ENCODE data around the gene BTAF1. TPM values are rescaled to one million over a fixed set of nuclear protein-coding genes. Genes with fewer than 3 reads are reported as not detected.

BTAF1 gene
- total RNA-seq, 1 experiment from 2014 or later = 42.5 TPM

DNA sequence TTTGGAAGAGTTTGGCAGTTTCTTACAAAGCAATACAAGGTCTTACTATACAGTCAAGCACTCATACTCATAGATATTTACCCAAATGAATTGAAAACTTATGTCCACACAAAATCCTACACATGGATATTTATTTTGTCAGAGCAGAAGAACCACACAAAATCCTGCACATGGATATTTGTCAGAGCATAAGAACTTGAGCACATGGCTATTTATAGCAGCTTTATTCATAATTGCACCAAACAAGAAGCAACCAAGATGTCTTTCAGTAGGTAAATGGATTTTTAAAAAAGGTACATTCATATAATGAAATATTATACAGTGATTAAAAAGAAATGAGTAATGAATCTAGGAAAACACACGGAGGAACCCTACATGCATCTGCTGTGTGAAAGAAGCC is 115.4 kb downstream of the BTAF1 start:
- POLR2A ChIA-PET = no interaction called here

DNA sequence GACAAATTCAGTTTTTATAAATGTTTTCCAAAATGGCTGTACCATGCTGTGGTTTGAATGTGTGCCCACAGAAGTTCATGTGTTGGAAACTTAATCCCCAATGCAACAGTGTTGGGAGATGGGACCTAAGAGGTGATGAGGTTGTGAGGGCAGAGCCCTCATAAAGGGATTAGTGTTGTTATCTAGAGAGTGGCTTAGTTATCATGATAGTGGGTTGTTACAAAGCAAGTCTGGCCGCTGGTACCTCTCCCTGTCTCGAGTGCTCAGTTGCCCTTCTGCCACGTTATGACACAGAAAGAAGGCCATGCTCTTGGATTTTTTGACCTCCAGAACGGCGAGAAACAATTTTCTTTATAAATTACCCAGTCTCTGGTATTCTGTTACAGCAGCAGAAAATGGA is 119.0 kb downstream of the BTAF1 start:
- no peaks in the 10 kb centered on the region for H3K9me3 ChIP-seq (ENCODE audit: control insufficient read depth in 1 of 2, insufficient read depth in 1 of 2, low read depth in 1 of 2, low read length in 2 of 2)
- no peaks in the 10 kb centered on the region for H3K79me2 ChIP-seq (ENCODE audit: insufficient read depth, low read length)
- no peaks in the 10 kb centered on the region for H4K20me1 ChIP-seq (ENCODE audit: insufficient read depth)
- H3K9me2 ChIP-seq (ENCODE audit: insufficient read depth) = no peaks in the 10 kb centered on the region
- intact Hi-C loops (cut with micrococcal nuclease) = no loop called here
- H3K9ac ChIP-seq (ENCODE audit: low read length) = no peak overlapping the region
- no peak overlapping the region for H2AFZ ChIP-seq (ENCODE audit: low read depth, low read length, poor library complexity, severe bottlenecking)
- H3K4me2 ChIP-seq (ENCODE audit: low read length) = no peak overlapping the region
- ATAC-seq (no peak), DNase-seq (ENCODE audit: low read depth, low spot score) (no peak)
- H3K4me3 ChIP-seq (replicated peaks in 1 of 2; ENCODE audit: low read depth in 1 of 2, low read length in 2 of 2) = no peak overlapping the region
- H3K4me1 ChIP-seq (ENCODE audit: control insufficient read depth in 1 of 2, insufficient read depth in 2 of 2, low read length in 2 of 2) = no peaks in the 10 kb centered on the region
- H3K27me3 ChIP-seq (ENCODE audit: insufficient read depth, low read length) = no peaks in the 10 kb centered on the region
- ChIA-PET RAD21 (ENCODE audit: low non-redundant PET in 1 of 2, low total read pairs in 2 of 2, uncharacterized antibody in 2 of 2, unreplicated experiment in 2 of 2) (no interaction called here), POLR2A (no interaction called here), CTCF (no interaction called here)
- H3K27ac ChIP-seq (ENCODE audit: low read depth, low read length) = no peak overlapping the region
- BruUV-seq (replicated peaks) = no TSS peak
- no peaks in the 10 kb centered on the region for H3K36me3 ChIP-seq (ENCODE audit: control insufficient read depth in 1 of 2, insufficient read depth in 2 of 2, low read length in 2 of 2)
- TF ChIP-seq SRF (IDR thresholded peaks at IDR 0.05; ENCODE audit: low read depth) = no peak
- TF ChIP-seq SP1 (IDR thresholded peaks at IDR 0.05; ENCODE audit: low read depth) = no peak
- TF ChIP-seq, protein P1, sequence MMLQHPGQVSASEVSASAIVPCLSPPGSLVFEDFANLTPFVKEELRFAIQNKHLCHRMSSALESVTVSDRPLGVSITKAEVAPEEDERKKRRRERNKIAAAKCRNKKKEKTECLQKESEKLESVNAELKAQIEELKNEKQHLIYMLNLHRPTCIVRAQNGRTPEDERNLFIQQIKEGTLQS (IDR thresholded peaks at IDR 0.05) = no peak
- no peak for TF ChIP-seq RAD21 (IDR thresholded peaks at IDR 0.05; ENCODE audit: low read depth)
- no peak for TF ChIP-seq TCF7L2 (IDR thresholded peaks at IDR 0.05; ENCODE audit: borderline replicate concordance, extremely low read depth, insufficient read depth, insufficient read length)
- no peak for TF ChIP-seq JUND (IDR thresholded peaks at IDR 0.05)
- no peak for TF ChIP-seq EZH2 (IDR thresholded peaks at IDR 0.05)
- TF ChIP-seq, protein P2, sequence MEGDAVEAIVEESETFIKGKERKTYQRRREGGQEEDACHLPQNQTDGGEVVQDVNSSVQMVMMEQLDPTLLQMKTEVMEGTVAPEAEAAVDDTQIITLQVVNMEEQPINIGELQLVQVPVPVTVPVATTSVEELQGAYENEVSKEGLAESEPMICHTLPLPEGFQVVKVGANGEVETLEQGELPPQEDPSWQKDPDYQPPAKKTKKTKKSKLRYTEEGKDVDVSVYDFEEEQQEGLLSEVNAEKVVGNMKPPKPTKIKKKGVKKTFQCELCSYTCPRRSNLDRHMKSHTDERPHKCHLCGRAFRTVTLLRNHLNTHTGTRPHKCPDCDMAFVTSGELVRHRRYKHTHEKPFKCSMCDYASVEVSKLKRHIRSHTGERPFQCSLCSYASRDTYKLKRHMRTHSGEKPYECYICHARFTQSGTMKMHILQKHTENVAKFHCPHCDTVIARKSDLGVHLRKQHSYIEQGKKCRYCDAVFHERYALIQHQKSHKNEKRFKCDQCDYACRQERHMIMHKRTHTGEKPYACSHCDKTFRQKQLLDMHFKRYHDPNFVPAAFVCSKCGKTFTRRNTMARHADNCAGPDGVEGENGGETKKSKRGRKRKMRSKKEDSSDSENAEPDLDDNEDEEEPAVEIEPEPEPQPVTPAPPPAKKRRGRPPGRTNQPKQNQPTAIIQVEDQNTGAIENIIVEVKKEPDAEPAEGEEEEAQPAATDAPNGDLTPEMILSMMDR (IDR thresholded peaks at IDR 0.05 in 2 of 3, conservative IDR thresholded peaks at IDR 0.05 in 1 of 3; ENCODE audit: borderline replicate concordance in 1 of 3, insufficient read depth in 1 of 3, low read depth in 2 of 3, low read length in 2 of 3) = no peak
- no peak for TF ChIP-seq EGR1 (IDR thresholded peaks at IDR 0.05; ENCODE audit: low read depth)
- no peak for TF ChIP-seq ELF1 (IDR thresholded peaks at IDR 0.05; ENCODE audit: borderline replicate concordance, low read depth)
- TF ChIP-seq FOSL1 (IDR thresholded peaks at IDR 0.05; ENCODE audit: low read depth) = no peak
- no peak for TF ChIP-seq CBX3 (IDR thresholded peaks at IDR 0.05; ENCODE audit: low read depth)

More for the DNA sequence above, 115.4 kb downstream of the BTAF1 start:
- ATAC-seq (no peak), DNase-seq (ENCODE audit: low read depth, low spot score) (no peak)
- Histone ChIP-seq H4K20me1 (ENCODE audit: insufficient read depth) (no peaks in the 10 kb centered on the region), H3K27me3 (ENCODE audit: insufficient read depth, low read length) (no peaks in the 10 kb centered on the region), H3K4me1 (ENCODE audit: control insufficient read depth in 1 of 2, insufficient read depth in 2 of 2, low read length in 2 of 2) (no peaks in the 10 kb centered on the region), H3K4me3 (replicated peaks in 1 of 2; ENCODE audit: low read depth in 1 of 2, low read length in 2 of 2) (no peak overlapping the region), H3K9ac (ENCODE audit: low read length) (no peak overlapping the region), H3K9me3 (ENCODE audit: control insufficient read depth in 1 of 2, insufficient read depth in 1 of 2, low read depth in 1 of 2, low read length in 2 of 2) (no peaks in the 10 kb centered on the region), H3K9me2 (ENCODE audit: insufficient read depth) (no peaks in the 10 kb centered on the region), H3K79me2 (ENCODE audit: insufficient read depth, low read length) (no peaks in the 10 kb centered on the region), H3K4me2 (ENCODE audit: low read length) (no peak overlapping the region), H3K36me3 (ENCODE audit: control insufficient read depth in 1 of 2, insufficient read depth in 2 of 2, low read length in 2 of 2) (peaks cover 0 to 5% of the 10 kb centered on the region in 2 experiments; a peak in 1 of 4 replicates), H3K27ac (ENCODE audit: low read depth, low read length) (no peak overlapping the region), H2AFZ (ENCODE audit: low read depth, low read length, poor library complexity, severe bottlenecking) (no peak overlapping the region)
- ChIA-PET RAD21 (ENCODE audit: low non-redundant PET in 1 of 2, low total read pairs in 2 of 2, uncharacterized antibody in 2 of 2, unreplicated experiment in 2 of 2) (no interaction called here), CTCF (no interaction called here)
- TF ChIP-seq, protein P3, sequence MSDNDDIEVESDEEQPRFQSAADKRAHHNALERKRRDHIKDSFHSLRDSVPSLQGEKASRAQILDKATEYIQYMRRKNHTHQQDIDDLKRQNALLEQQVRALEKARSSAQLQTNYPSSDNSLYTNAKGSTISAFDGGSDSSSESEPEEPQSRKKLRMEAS (IDR thresholded peaks at IDR 0.05) = no peak
- TF ChIP-seq YY1 (IDR thresholded peaks at IDR 0.05; ENCODE audit: extremely low read depth, insufficient replicate concordance, low read depth, low read length) (no peak), SP1 (IDR thresholded peaks at IDR 0.05; ENCODE audit: low read depth) (no peak), SIN3A (IDR thresholded peaks at IDR 0.05; ENCODE audit: low read depth) (no peak), POLR2A (IDR thresholded peaks at IDR 0.05; ENCODE audit: borderline replicate concordance, extremely low read depth, insufficient read depth, insufficient read length) (no peak)
- TF ChIP-seq, protein P1 (IDR thresholded peaks at IDR 0.05) = no peak
- intact Hi-C loops (cut with micrococcal nuclease) = no loop called here
- no TSS peak for BruUV-seq (replicated peaks)
